GM19452 (cell line): ENCODE data around the gene AKR1B1.

ENCODE experiments used
- ATAC-seq: cut with Tn5 transposase; IDR thresholded peaks from one replicate; pipeline ENCODE4 v1.9.1; 2021; ENCODE audit not compliant: unreplicated experiment

AKR1B1 gene

DNA sequence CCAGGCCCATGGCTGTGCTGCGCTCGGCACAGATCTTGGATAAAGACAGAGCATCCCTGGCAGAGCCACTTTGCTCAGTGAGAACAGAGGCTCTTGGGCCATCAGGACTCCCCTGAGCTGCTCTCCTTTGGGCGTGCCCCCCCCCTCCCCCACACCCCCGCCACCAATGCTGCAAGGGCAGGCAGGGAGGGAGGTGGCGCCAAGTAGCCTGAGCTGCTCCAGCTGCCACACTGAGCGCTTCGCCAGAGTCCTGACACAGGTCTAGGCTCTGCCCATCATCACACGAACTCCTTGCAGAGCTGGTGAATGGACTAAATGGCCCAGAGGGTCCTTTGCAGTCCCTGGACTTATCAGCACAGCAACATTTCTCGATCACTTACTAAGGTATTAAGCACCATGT is 12.5 kb downstream of the AKR1B1 start:
- no peak for ATAC-seq

DNA sequence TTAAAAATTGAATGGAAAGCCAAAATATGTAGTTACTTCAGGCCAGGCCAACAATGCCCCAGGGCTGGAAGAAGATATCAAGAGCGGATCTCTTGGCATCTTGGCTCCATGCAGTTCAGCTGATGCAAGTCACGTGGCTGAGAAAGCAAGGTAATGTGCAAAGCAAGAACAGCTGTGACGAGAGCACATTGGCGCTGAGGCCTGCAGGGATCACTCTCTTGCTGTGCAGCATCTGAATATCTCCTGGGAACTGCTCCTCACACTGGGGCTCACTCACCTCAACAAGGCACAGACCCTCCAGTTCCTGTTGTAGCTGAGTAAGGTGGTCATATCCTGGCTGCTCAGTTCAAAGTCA is 14.0 kb downstream of the AKR1B1 start:
- no peak for ATAC-seq

GRCh38 chr7:134444198-134444960 is 14.5 kb downstream of the AKR1B1 start:
- no peak for ATAC-seq

DNA sequence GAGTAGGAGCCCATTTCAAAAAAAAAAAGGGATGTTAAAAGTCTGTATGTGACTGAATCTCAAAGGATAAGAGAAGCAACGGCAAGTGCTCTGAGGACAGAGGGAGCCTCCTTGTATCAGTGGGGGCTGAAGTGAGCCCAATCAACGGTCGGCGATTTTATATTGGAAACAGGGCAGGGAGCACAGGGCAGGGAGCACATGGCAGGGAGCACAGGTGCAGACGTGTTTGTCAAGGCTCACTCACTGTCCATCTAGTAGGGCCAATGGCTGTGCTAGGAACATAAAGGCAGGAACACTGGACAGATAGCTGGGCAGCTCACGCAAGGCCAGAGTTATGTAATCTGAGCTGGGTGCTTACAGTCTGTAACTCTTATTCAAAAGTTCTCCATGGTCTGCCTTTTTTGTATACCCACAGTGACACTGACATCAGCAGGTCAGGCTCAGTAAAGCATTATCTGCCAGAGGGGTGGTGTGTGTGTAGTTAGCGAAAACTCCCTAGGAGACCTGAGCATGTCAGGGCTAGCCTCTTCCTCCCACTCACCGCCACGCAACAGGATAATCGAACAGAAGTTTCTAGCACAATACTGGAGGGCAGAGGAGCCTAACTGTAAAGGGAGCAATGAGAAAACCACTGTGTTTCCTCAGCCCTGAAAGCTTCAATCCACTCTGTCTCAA is 15.4 kb downstream of the AKR1B1 start:
- ATAC-seq: no peak

GRCh38 chr7:134442441-134443220 is 16.3 kb downstream of the AKR1B1 start:
- no peak for ATAC-seq

DNA sequence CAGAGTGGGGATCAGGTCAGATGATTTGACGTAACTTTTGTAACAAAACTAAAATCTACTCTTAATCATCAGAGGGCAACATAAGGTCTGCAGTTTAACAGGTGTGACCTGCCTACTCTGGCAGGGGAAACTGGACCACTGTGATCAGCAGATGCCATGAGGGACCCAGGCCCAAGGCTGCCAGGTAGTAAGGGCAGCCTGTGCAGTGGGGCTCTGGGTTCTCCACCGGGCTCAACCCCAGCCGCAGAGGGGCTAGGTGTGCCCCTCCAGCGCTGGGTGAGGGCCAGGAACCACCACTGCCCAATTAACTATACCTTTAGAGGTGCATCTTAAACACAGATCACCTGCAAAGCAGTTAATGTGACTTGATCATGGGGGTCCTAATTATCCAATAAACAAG is 17.6 kb downstream of the AKR1B1 start:
- no peak for ATAC-seq

- no peak for ATAC-seq
Measured at GRCh38 chr7:134440476-134440875, 18.4 kb downstream of the AKR1B1 start.

DNA sequence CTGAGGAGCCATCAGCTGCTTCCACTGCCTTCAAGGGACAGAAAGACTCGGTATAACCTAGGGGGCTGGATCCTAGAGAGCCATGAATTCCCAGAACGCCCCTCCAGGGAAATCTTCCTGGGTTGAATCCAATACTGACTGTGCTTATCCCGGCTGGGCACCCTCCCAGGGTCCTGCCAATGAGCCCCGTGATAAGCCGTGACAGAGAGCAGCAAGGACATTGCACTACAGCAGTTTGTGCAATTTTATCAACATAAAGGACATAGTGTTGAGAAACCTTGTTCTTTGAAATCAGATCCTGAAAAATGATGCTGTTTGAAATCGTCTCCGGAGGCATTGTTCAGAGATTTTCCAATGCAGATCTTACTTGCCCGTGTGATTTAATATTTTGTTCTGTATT is 18.8 kb downstream of the AKR1B1 start:
- no peak for ATAC-seq

DNA sequence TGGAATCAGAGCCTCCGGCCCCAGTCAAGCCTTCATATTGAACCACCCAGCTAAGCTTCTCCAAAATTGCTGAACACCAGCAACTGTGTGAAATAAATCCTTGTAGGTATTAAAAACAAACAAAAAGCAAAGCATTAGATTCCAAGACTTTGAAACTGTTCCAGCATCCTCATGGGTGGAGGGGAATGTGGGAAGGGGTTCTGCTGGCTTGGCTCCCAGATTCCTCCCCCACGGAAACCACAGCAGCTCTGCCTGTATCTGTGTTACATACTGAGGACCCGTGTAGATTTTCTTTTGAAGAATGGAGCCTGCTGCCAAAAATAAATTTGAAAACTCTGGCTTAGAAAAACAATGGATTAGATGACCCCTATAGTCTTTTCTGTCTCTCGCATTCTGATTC is 20.0 kb downstream of the AKR1B1 start:
- ATAC-seq: no peak

DNA sequence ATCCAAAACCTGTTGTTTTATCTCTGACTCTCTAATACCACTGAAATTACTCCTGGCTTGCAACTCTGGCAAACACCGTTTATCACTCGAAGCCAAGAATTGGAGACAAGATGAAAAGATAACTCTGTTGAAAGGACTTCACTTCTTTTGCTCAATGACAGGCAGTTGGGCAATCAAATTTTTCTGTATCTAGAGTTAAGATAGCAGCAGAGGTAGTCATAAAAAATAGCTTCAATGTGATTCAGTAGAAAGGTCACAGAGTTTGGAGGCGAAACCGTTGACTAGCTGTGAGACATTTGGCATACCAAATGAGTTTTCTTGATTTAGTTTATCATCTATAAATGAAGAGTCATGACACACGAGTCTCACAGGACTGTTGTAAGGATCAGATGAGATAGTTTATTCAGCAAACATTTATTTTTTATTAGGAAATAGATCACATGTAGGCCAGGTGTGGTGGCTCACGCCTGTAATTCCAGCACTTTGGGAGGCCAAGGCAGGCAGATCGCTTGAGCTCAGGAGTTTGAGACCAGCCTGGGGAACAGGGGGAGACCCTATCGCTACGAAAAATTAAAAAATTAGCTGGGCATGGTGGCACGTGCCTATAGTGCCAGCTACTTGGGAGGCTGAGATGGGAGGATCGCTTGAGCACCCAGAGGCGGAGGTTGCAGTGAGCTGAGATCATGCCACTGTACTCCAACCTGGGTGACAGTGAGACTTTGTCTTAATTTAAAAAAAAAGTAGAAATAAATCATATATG is 23.6 kb downstream of the AKR1B1 start:
- ATAC-seq: no peak

GRCh38 chr7:134434701-134435100 is 24.2 kb downstream of the AKR1B1 start:
- ATAC-seq: no peak

DNA sequence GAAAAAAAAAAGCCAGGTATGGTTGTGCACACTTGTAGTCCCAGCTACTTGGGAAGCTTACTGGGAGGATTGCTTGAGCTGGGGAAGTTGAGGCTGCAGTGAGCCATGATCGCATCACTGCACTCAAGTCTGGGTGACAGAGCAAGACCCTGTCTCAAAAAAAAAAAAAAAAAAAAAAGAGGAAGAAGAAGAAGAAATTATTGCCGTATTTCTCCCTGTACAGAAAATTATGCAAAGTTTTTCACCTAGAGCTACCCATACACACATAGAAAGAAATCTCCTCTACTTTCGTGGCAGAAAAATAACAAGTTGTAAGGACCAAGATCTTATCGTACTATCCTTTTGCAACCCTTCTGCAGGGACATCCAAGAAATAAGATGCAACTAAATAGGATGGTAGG is 25.5 kb downstream of the AKR1B1 start:
- ATAC-seq: no peak

DNA sequence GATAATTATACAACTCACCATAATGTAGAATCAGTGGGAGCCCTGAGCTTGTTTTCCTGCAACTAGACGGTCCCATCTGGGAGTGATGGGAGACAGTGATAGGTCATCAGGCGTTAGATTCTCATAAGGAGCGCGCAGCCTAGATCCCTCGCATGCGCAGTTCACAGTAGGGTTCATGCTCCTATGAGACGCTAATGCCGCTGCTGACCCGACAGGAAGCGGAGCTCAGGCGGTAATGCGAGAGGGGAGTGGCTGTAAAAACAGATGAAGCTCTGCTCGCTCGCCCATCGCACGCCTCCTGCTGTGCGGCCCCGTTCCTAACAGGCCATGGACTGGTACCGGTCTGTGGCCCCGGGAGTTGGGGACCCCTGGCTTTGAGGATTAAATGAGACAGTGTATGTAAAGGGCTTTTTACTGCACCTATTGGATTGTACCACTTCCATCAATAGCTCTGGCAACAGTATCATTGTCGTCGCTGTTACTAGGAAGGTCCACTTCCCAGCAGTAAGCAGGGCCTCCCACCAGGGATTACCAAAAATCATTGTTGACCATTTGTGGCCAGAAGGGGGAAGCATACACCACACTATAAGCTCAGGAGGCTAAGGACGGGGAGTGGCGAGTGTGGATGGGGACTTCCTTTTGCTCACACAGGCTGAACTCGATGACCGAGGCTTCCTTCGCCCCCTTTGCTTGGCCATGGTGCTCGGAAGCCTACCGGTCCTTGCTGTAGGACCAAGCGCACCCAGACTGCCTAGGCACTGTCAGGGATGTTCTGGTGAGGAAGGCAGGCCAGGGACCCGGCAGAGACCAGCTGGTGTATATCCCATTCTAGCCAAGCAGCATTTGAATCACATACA is 26.4 kb downstream of the AKR1B1 start:
- ATAC-seq: peak; percentile 95

- no peak for ATAC-seq
Measured at GRCh38 chr7:134431815-134432214, 27.1 kb downstream of the AKR1B1 start.

DNA sequence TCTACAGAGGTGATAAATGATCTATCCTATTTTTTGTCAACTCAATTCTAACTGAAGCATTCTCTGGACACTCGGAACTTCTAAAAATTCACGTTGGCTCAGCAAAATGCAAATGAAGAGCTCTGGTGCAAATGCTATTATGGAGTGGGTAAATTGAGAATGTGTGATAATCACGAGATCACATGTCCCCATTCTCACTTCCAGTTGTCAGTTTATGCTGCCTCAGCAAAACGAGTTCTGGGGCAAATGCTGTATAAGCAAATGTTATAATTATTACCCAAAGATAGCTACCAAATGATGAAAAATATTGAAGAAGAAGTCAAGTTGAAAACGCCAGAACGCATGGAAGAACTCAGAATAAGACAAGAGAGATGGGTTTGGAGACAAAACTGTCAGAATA is 29.4 kb downstream of the AKR1B1 start:
- no peak for ATAC-seq

GRCh38 chr7:134428942-134429341 is 30.0 kb downstream of the AKR1B1 start:
- no peak for ATAC-seq

DNA sequence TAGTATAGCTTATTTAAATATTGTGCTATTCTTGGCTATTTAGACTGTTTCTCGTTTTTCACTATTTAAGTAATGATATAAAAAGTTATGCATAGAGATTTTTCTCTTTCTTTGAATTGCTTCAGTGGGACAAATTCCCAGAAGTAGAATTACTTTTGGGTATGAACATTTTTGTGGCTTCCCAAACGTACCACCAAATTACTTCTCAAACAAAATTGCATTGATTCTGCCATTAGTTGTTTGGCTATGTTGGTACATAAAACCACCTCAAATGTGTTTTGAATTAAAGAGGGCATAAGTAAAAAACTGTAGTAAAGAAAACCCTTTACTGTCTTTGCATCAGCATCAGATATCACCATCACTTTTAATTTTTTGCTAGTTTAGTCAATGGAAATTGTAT is 31.0 kb downstream of the AKR1B1 start:
- no peak for ATAC-seq

DNA sequence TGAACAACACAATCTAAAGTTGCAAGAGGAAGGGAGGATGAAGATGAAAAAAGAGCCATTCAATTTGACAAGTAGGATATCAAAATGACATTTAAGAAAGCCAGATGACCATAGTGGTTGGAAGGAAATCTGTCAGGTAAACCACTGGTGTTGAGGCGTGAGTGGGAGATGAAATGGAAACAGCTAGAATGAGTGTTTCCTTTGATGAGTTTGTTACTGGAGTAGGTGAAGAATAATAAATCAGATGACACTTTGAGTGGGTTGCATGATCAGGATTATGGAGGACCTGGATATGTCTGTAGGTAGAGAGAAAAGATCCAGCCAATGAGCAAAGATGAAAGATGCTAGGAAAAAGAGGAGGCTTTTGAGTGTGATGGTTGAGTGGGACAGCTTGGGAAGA is 33.1 kb downstream of the AKR1B1 start:
- no peak for ATAC-seq

DNA sequence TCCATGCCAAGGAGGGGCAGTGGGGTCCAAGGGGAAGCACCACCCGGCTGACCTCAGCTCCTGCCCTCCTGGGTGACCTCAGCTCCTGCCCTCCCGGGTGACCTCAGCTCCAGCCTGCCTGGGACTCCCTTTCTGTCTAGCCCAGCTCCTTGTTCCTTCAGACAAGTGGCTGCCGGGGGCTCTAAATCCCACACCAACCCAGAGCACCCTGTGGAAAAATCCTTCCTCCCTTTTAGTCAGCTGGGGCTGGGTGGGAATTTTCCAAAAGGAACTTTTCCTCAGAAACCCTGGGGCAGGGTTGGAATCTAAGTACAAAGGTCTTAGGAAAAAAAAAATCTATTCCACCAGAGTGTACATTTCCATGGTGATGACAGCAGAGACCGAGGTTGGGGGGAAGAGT is 36.3 kb downstream of the AKR1B1 start:
- no peak for ATAC-seq

GRCh38 chr7:134422008-134422407 is 36.9 kb downstream of the AKR1B1 start:
- ATAC-seq: no peak
